Measurements from ENCODE around the gene MMP24. TPM values are rescaled to one million over a fixed set of nuclear protein-coding genes. Genes with fewer than 3 reads are reported as not detected.

The MMP24 gene
- total RNA-seq, 2 experiments from 2014 or later = not detected

- Mint-ChIP-seq H3K36me3 (peaks cover 14% of the 10 kb centered on the region), H3K4me3 (no peak overlapping the region), H3K27me3 (no peaks in the 10 kb centered on the region), H3K27ac (no peak overlapping the region), H3K9me3 (no peaks in the 10 kb centered on the region), H3K4me1 (peaks cover 12% of the 10 kb centered on the region)
- no peak for DNase-seq
Measured at GRCh38 chr20:35287509-35288324, 61.2 kb downstream of the MMP24 start.

- H3K27me3 Mint-ChIP-seq = no peaks in the 10 kb centered on the region
- H3K4me3 Mint-ChIP-seq = no peak overlapping the region
- H3K36me3 Mint-ChIP-seq = peaks cover 11% of the 10 kb centered on the region
Measured at GRCh38 chr20:35288325-35289060, 62.0 kb downstream of the MMP24 start.

GRCh38 chr20:35290186-35290886 lies 63.8 kb downstream of the MMP24 start:
- Mint-ChIP-seq H3K27ac (no peak overlapping the region), H3K4me3 (no peak overlapping the region), H3K27me3 (no peaks in the 10 kb centered on the region), H3K36me3 (no peaks in the 10 kb centered on the region), H3K9me3 (no peaks in the 10 kb centered on the region), H3K4me1 (peaks cover 3% of the 10 kb centered on the region)
- DNase-seq = no peak

More at GRCh38 chr20:35288325-35289060, 62.0 kb downstream of the MMP24 start:
- Mint-ChIP-seq H3K27ac (no peak overlapping the region), H3K4me1 (peaks cover 8% of the 10 kb centered on the region), H3K9me3 (no peaks in the 10 kb centered on the region)
- no peak for DNase-seq

- DNase-seq = no peak
- H3K27ac Mint-ChIP-seq = no peak overlapping the region
- no peak overlapping the region for H3K4me3 Mint-ChIP-seq
- H3K4me1 Mint-ChIP-seq = no peaks in the 10 kb centered on the region
- H3K27me3 Mint-ChIP-seq = no peaks in the 10 kb centered on the region
- no peaks in the 10 kb centered on the region for H3K9me3 Mint-ChIP-seq
- no peaks in the 10 kb centered on the region for H3K36me3 Mint-ChIP-seq
Measured at GRCh38 chr20:35290887-35291417, 64.5 kb downstream of the MMP24 start.

GRCh38 chr20:35291654-35292503 lies 65.4 kb downstream of the MMP24 start, which contains the start of gene FAM83C:
Gene FAM83C (minus strand): TSS chr20:35292425. CDS start chr20:35292304, 121 bp downstream.
- no peak within 1 kb of the TSS for H3K4me3 Mint-ChIP-seq
- H3K27me3 Mint-ChIP-seq = no peaks in the 10 kb centered on the region
- H3K4me1 Mint-ChIP-seq = no peaks in the 10 kb centered on the region
- no peaks in the 10 kb centered on the region for H3K36me3 Mint-ChIP-seq
- H3K27ac Mint-ChIP-seq = no peak within 1 kb of the TSS
- no peaks in the 10 kb centered on the region for H3K9me3 Mint-ChIP-seq
- no peak for DNase-seq

GRCh38 chr20:35292504-35293285 lies 66.2 kb downstream of the MMP24 start:
- no peaks in the 10 kb centered on the region for H3K36me3 Mint-ChIP-seq
- H3K27ac Mint-ChIP-seq = no peak overlapping the region
- H3K4me1 Mint-ChIP-seq = no peaks in the 10 kb centered on the region
- no peaks in the 10 kb centered on the region for H3K9me3 Mint-ChIP-seq
- no peaks in the 10 kb centered on the region for H3K27me3 Mint-ChIP-seq
- H3K4me3 Mint-ChIP-seq = no peak overlapping the region
- no peak for DNase-seq

- no peak for DNase-seq
- Mint-ChIP-seq H3K4me3 (no peak overlapping the region), H3K27ac (no peak overlapping the region), H3K4me1 (no peaks in the 10 kb centered on the region), H3K36me3 (no peaks in the 10 kb centered on the region), H3K27me3 (no peaks in the 10 kb centered on the region), H3K9me3 (no peaks in the 10 kb centered on the region)
Measured at GRCh38 chr20:35293303-35294292, 67.1 kb downstream of the MMP24 start.

- Mint-ChIP-seq H3K27me3 (no peaks in the 10 kb centered on the region), H3K4me1 (no peaks in the 10 kb centered on the region), H3K36me3 (no peaks in the 10 kb centered on the region), H3K27ac (no peak overlapping the region), H3K9me3 (no peaks in the 10 kb centered on the region), H3K4me3 (no peak overlapping the region)
- no peak for DNase-seq
Measured at GRCh38 chr20:35294293-35294685, 67.8 kb downstream of the MMP24 start.

GRCh38 chr20:35295058-35295457 lies 68.6 kb downstream of the MMP24 start:
- Mint-ChIP-seq H3K4me3 (no peak overlapping the region), H3K4me1 (no peaks in the 10 kb centered on the region), H3K36me3 (no peaks in the 10 kb centered on the region), H3K9me3 (no peaks in the 10 kb centered on the region), H3K27ac (no peak overlapping the region), H3K27me3 (no peaks in the 10 kb centered on the region)
- DNase-seq = no peak

- no peaks in the 10 kb centered on the region for H3K9me3 Mint-ChIP-seq
- no peak overlapping the region for H3K4me3 Mint-ChIP-seq
- no peak for DNase-seq
- no peak overlapping the region for H3K27ac Mint-ChIP-seq
- no peaks in the 10 kb centered on the region for H3K36me3 Mint-ChIP-seq
- no peaks in the 10 kb centered on the region for H3K27me3 Mint-ChIP-seq
- H3K4me1 Mint-ChIP-seq = no peaks in the 10 kb centered on the region
Measured at GRCh38 chr20:35295674-35296073, 69.2 kb downstream of the MMP24 start.

GRCh38 chr20:35296101-35296554 lies 69.6 kb downstream of the MMP24 start:
- Mint-ChIP-seq H3K36me3 (no peaks in the 10 kb centered on the region), H3K4me1 (no peaks in the 10 kb centered on the region), H3K4me3 (no peak overlapping the region), H3K27me3 (no peaks in the 10 kb centered on the region), H3K27ac (no peak overlapping the region), H3K9me3 (no peaks in the 10 kb centered on the region)
- no peak for DNase-seq

- Mint-ChIP-seq H3K27ac (no peak overlapping the region), H3K4me1 (no peaks in the 10 kb centered on the region), H3K9me3 (no peaks in the 10 kb centered on the region), H3K36me3 (no peaks in the 10 kb centered on the region), H3K27me3 (no peaks in the 10 kb centered on the region), H3K4me3 (no peak overlapping the region)
- DNase-seq = no peak
Measured at GRCh38 chr20:35297155-35297554, 70.7 kb downstream of the MMP24 start.

GRCh38 chr20:35297740-35298139 lies 71.2 kb downstream of the MMP24 start:
- H3K27me3 Mint-ChIP-seq = no peaks in the 10 kb centered on the region
- no peak overlapping the region for H3K4me3 Mint-ChIP-seq
- no peak overlapping the region for H3K27ac Mint-ChIP-seq
- H3K36me3 Mint-ChIP-seq = no peaks in the 10 kb centered on the region
- H3K9me3 Mint-ChIP-seq = no peaks in the 10 kb centered on the region
- DNase-seq = no peak
- H3K4me1 Mint-ChIP-seq = peaks cover 4% of the 10 kb centered on the region

All from activated naive CD8-positive, alpha-beta T cell treated with anti-CD3 and anti-CD28 coated beads for 36 hours (primary cell).